Naive thymus-derived CD8-positive, alpha-beta T cell (primary cell): Measurements from ENCODE around the gene MGMT. TPM values are rescaled to one million over a fixed set of nuclear protein-coding genes. Genes with fewer than 3 reads are reported as not detected.

Experiments used
- ATAC-seq, 2 donors: fragments of 150-1000 bp; cut with Tn5 transposase in 1 of 2; sonication (Bioruptor Pico), chemical (Tn5 transposase) in 1 of 2; 1 replicate in 1 of 2; 2 replicates in 1 of 2; pipeline ENCODE4 v1.10.0; 2021; ENCODE audit warnings: mild to moderate bottlenecking in 2 of 2, moderate library complexity in 2 of 2
- POLR2A ChIA-PET: fragments of 350-600 bp; sonication (Branson Sonifier 250); formaldehyde crosslinking; loops from one replicate; lab custom pipeline; 2021; ENCODE audit warnings: antibody characterized with exemption; lab: Charles Lee
- DNase-seq, 10 donors: peaks; one replicate each; pipeline versions ENCODE4 v3.0.0 to v3.0.0-alpha.2; 2020 to 2022
- H3K27ac Mint-ChIP-seq, 10 donors: one replicate each; pipeline ENCODE4 v1.8.0; 2020 to 2022; ENCODE audit warnings: mild to moderate bottlenecking in 10 of 10, mixed read lengths in 10 of 10, moderate library complexity in 4 of 10, inconsistent platforms in 1 of 10
- H3K27me3 Mint-ChIP-seq, 5 donors: one replicate each; pipeline ENCODE4 v1.8.0; 2021 to 2022; ENCODE audit warnings: mixed read lengths in 5 of 5
- H3K36me3 Mint-ChIP-seq, 3 donors: one replicate each; pipeline ENCODE4 v1.8.0; 2020 to 2022; ENCODE audit warnings: mixed read lengths in 3 of 3, mild to moderate bottlenecking in 2 of 3, inconsistent platforms in 1 of 3
- H3K4me1 Mint-ChIP-seq, 4 donors: one replicate each; pipeline ENCODE4 v1.8.0; 2021 to 2022; ENCODE audit warnings: mixed read lengths in 4 of 4
- H3K4me3 Mint-ChIP-seq, 10 donors: one replicate each; pipeline ENCODE4 v1.8.0; 2020 to 2022; ENCODE audit warnings: mild to moderate bottlenecking in 10 of 10, mixed read lengths in 10 of 10, moderate library complexity in 6 of 10, inconsistent platforms in 1 of 10
- H3K9me3 Mint-ChIP-seq, 9 donors: one replicate each; pipeline ENCODE4 v1.8.0; 2020 to 2022; ENCODE audit warnings: mixed read lengths in 9 of 9, mild to moderate bottlenecking in 3 of 9, inconsistent platforms in 1 of 9, moderate library complexity in 1 of 9
- polyA plus RNA-seq, 3 donors: library from polyadenylated mRNA; unstranded; fragments of 300-500 nt; fragmentation: Illumina TruSeq; gene quantifications; one replicate each; pipeline ENCODE4 v1.2.3, GENCODE V29; 2021
- total RNA-seq, 8 experiments: library from RNA in 2 of 8; stranded (reverse) in 2 of 8; gene quantifications; one replicate each; pipeline ENCODE4 v1.2.3 and lab custom pipeline; 2021 to 2026

MGMT gene
- total and polyA plus RNA-seq, 5 experiments from 2014 or later = 18.9 to 41.7 (median 32.2) TPM

GRCh38 chr10:129477051-129477450 is 10.0 kb downstream of the MGMT start:
- peaks cover 25 to 36% (median 28%) of the 10 kb centered on the region in 4 donors for H3K4me1 Mint-ChIP-seq
- H3K27ac Mint-ChIP-seq = peak overlapping the region in 2 of 10 donors; percentile 3 to 51
- H3K9me3 Mint-ChIP-seq = peaks cover 6 to 30% (median 15%) of the 10 kb centered on the region in 9 donors
- DNase-seq (no peak), ATAC-seq (no peak)
- H3K4me3 Mint-ChIP-seq = no peak overlapping the region
- POLR2A ChIA-PET = no interaction called here
- H3K36me3 Mint-ChIP-seq = peaks cover 25 to 37% (median 25%) of the 10 kb centered on the region in 3 donors
- H3K27me3 Mint-ChIP-seq = no peaks in the 10 kb centered on the region

- Mint-ChIP-seq H3K4me1 (peaks cover 4 to 12% (median 7%) of the 10 kb centered on the region in 4 donors), H3K36me3 (peaks cover 24 to 58% (median 49%) of the 10 kb centered on the region in 3 donors), H3K4me3 (no peak overlapping the region), H3K27ac (no peak overlapping the region), H3K27me3 (no peaks in the 10 kb centered on the region), H3K9me3 (peaks cover 15 to 69% (median 41%) of the 10 kb centered on the region in 9 donors)
- ATAC-seq (no peak), DNase-seq (no peak)
- POLR2A ChIA-PET = no interaction called here
These were observed 14.6 kb downstream of the MGMT start for GRCh38 chr10:129481641-129482040.

- DNase-seq (no peak), ATAC-seq (no peak)
- POLR2A ChIA-PET = no interaction called here
- Mint-ChIP-seq H3K36me3 (peaks cover 16 to 58% (median 58%) of the 10 kb centered on the region in 3 donors), H3K4me3 (no peak overlapping the region), H3K27me3 (no peaks in the 10 kb centered on the region), H3K27ac (no peak overlapping the region), H3K9me3 (peaks cover 16 to 78% (median 48%) of the 10 kb centered on the region in 9 donors), H3K4me1 (peaks cover 0 to 6% (median 2%) of the 10 kb centered on the region in 4 donors)
These were observed 16.5 kb downstream of the MGMT start for GRCh38 chr10:129483430-129484010.

DNA sequence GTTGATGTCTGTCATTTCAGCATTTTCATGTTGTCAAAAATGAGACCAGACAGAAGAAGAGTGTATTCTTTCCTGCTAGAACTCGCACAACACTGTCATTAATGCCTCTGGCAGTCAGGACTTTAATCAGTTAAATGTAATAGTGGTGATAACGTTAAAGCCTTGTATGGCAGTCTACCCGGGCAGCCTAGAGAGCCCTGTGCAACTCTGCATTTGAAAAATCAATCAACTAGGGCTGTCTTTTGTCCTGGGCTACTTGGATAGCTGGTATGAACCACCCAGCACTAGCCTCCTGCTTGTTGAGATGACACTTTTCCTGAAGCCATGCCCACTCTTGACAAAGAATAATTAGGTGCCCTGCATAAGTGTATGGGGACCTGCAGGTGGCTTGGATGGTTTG is 19.8 kb downstream of the MGMT start:
- Mint-ChIP-seq H3K27me3 (no peaks in the 10 kb centered on the region), H3K9me3 (peaks cover 17 to 81% (median 59%) of the 10 kb centered on the region in 9 donors), H3K36me3 (peaks cover 5 to 65% (median 50%) of the 10 kb centered on the region in 3 donors), H3K27ac (no peak overlapping the region), H3K4me3 (no peak overlapping the region), H3K4me1 (peaks cover 0 to 4% (median 1%) of the 10 kb centered on the region in 4 donors)
- POLR2A ChIA-PET = no interaction called here
- no peak for ATAC-seq
- no peak for DNase-seq

DNA sequence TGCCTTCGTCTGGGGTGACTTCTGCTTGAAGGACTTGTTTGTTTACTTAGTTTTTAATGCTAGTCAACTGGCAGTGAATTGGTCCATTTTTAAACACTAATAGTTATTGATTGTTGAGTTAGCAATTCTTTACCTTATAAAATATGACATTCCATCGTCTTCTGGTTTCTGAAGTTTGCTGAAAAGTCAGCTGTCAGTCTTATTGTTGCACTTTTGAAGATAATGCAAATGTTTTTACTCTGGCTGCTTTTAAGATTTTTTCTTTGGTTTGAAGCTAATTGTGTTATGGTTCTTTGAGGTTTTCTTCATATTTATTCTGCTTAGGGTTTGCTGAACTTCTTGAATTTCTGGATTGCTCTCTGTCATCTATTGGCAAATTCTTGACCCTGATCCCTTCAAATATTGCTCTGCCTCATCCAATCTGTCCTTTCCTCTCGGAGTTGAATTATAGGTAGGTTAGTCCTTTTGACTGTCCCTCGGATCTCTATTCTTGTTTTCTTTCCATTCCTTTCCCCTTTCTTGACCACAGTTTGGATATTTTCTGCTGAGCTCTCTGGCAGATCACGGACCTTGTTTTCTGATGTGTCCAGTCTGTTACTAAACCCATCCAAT is 24.2 kb downstream of the MGMT start:
- POLR2A ChIA-PET = no interaction called here
- peak overlapping the region in 1 of 10 donors; percentile 5 for H3K4me3 Mint-ChIP-seq
- DNase-seq (no peak), ATAC-seq (no peak)
- peaks cover 16 to 59% (median 50%) of the 10 kb centered on the region in 3 donors for H3K36me3 Mint-ChIP-seq
- peaks cover 6 to 69% (median 44%) of the 10 kb centered on the region in 9 donors for H3K9me3 Mint-ChIP-seq
- no peaks in the 10 kb centered on the region for H3K27me3 Mint-ChIP-seq
- peaks cover 7 to 14% (median 10%) of the 10 kb centered on the region in 4 donors for H3K4me1 Mint-ChIP-seq
- no peak overlapping the region for H3K27ac Mint-ChIP-seq

DNA sequence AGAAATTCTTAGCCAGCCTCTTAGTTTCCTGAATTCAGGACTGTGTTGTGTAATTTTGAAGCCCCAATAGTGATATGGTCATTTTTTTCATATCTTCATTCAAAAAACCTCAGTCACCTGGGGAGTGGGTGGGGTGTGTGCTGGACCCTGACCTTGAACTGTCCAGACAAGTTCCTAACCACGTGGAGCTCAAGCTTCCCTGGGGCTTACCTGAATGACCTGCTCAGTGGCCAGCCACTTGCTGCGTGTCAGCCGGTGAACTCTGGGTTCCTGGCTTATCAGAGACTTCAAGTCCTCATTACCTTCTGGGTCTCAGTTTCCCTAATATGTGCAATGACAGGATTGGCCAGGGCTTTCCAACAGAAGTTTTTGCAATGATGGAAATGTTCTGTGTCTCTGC is 27.1 kb downstream of the MGMT start:
- ATAC-seq = no peak
- Mint-ChIP-seq H3K4me1 (peaks cover 9 to 20% (median 13%) of the 10 kb centered on the region in 4 donors), H3K27ac (no peak overlapping the region), H3K9me3 (peaks cover 4 to 60% (median 39%) of the 10 kb centered on the region in 9 donors), H3K4me3 (no peak overlapping the region), H3K27me3 (no peaks in the 10 kb centered on the region), H3K36me3 (peaks cover 42 to 63% (median 53%) of the 10 kb centered on the region in 3 donors)
- no peak for DNase-seq
- POLR2A ChIA-PET = no interaction called here

DNA sequence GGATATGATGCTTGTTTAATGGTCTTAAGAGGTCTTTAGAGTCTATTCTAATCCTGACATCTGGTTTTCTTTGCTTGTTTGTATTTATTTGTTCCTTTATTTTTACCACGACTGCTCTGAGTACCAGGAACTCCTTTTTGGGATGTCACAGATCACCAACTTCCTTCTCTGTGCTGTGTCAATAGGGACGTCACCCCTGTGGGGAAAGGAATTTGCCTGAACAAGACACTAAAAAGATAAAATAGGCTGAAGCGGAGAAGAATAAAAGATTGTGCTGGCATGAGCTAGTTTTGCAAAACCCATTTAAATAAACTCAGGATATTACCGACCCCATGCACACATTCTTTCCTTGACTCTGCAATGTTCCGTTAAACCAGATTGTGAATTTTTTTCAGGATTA is 27.7 kb downstream of the MGMT start:
- Mint-ChIP-seq H3K9me3 (peaks cover 0 to 57% (median 33%) of the 10 kb centered on the region in 9 donors), H3K27ac (no peak overlapping the region), H3K4me1 (peaks cover 9 to 20% (median 13%) of the 10 kb centered on the region in 4 donors), H3K27me3 (no peaks in the 10 kb centered on the region), H3K36me3 (peaks cover 40 to 57% (median 52%) of the 10 kb centered on the region in 3 donors), H3K4me3 (no peak overlapping the region)
- POLR2A ChIA-PET = no interaction called here
- no peak for DNase-seq
- ATAC-seq = no peak

DNA sequence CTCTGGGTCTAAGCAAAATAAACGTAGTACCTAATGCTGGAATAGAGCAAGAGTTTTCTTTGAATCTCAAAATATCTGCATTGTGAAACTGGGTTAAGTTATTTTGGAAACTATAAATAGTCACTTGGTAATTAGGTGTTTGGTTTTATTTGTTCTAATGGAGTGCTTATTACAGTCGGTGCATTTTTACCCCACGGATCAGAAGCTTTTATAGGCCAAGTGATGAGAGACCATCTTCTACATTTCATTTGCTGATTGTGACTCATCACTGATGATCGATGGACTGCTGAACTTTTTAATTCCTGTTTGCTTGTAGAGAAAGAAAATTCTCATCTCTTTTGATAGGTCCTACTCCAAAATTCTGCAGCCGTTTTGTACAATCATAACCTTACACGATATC is 28.2 kb downstream of the MGMT start:
- Mint-ChIP-seq H3K36me3 (peaks cover 42 to 54% (median 52%) of the 10 kb centered on the region in 3 donors), H3K4me1 (peaks cover 9 to 20% (median 13%) of the 10 kb centered on the region in 4 donors)
- ATAC-seq = no peak

DNA sequence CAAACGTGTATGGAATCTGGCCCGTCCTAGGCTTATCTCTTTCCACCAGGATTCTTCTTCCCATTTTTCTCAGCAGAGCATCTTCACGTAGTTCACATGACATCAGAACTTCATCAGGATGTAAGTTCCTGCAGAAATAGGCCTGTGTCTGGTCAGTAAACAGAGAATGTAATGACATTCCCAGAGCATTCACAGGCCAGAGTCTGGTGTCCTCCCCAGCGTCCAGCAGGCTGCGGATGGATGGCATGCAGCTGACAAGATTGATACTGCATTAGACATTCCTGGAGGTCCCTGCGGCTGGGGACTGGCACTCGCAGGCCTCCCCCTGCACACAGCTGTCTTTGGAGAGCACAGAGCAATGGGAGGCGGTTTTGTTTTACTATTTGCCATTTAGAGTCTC is 28.7 kb downstream of the MGMT start:
- ATAC-seq (no peak), DNase-seq (no peak)
- H3K4me1 Mint-ChIP-seq = peaks cover 9 to 20% (median 13%) of the 10 kb centered on the region in 4 donors
- no peak overlapping the region for H3K27ac Mint-ChIP-seq
- no peak overlapping the region for H3K4me3 Mint-ChIP-seq
- H3K36me3 Mint-ChIP-seq = peaks cover 46 to 55% (median 51%) of the 10 kb centered on the region in 3 donors
- peaks cover 2 to 52% (median 28%) of the 10 kb centered on the region in 9 donors for H3K9me3 Mint-ChIP-seq
- POLR2A ChIA-PET = no interaction called here
- H3K27me3 Mint-ChIP-seq = no peaks in the 10 kb centered on the region

More for the DNA sequence above, 28.2 kb downstream of the MGMT start:
- no peak for DNase-seq
- Mint-ChIP-seq H3K27ac (no peak overlapping the region), H3K27me3 (no peaks in the 10 kb centered on the region), H3K4me3 (no peak overlapping the region), H3K9me3 (peaks cover 2 to 55% (median 29%) of the 10 kb centered on the region in 9 donors)
- POLR2A ChIA-PET = no interaction called here

DNA sequence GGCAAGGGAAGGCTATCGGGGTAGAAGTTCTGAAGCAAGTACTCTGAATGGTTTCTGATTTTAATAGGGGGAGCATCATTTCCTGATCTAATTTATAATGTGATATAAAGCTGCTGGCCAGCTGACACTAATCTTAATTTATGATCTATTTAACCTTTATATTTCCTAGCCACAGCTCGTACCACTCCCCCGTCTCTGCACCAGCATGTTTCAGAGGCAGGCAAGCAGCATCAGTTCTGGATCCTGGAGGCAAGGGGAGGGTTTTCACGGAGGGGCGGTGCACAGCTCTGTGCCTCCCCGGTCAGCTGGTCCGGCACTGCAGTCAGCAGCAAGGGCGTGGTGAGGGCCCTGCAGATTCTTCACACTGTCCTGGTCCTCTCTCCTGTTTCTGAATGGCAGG is 30.0 kb downstream of the MGMT start:
- Mint-ChIP-seq H3K36me3 (peaks cover 47 to 55% (median 52%) of the 10 kb centered on the region in 3 donors), H3K27ac (no peak overlapping the region), H3K4me1 (peaks cover 13 to 27% (median 17%) of the 10 kb centered on the region in 4 donors), H3K27me3 (no peaks in the 10 kb centered on the region), H3K9me3 (peaks cover 0 to 38% (median 20%) of the 10 kb centered on the region in 9 donors), H3K4me3 (no peak overlapping the region)
- POLR2A ChIA-PET = no interaction called here
- no peak for ATAC-seq
- no peak for DNase-seq

DNA sequence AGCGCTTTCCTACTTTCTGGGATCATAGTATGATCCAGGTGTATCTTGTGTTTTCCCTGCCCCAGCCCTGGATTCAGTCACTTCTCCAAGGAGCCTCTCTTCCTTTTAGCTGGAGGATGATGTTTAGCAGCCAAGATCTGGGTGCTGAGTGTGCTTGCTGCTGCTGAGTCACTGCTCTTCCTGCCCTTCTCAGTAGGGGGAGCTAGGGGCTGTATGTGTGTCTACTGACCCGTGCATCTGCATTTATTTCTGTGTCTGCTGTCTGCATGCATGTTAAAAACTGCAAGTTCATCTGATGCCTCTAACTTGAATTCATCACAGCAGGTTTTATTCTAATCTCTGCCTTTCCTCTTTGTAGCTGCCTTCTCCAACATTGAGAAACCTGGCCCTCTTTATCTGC is 31.6 kb downstream of the MGMT start:
- peaks cover 8 to 17% (median 13%) of the 10 kb centered on the region in 4 donors for H3K4me1 Mint-ChIP-seq
- no peak overlapping the region for H3K4me3 Mint-ChIP-seq
- H3K27me3 Mint-ChIP-seq = no peaks in the 10 kb centered on the region
- no peak overlapping the region for H3K27ac Mint-ChIP-seq
- POLR2A ChIA-PET = no interaction called here
- no peak for ATAC-seq
- DNase-seq = no peak
- peaks cover 52 to 60% (median 53%) of the 10 kb centered on the region in 3 donors for H3K36me3 Mint-ChIP-seq
- peaks cover 0 to 29% (median 9%) of the 10 kb centered on the region in 9 donors for H3K9me3 Mint-ChIP-seq

DNA sequence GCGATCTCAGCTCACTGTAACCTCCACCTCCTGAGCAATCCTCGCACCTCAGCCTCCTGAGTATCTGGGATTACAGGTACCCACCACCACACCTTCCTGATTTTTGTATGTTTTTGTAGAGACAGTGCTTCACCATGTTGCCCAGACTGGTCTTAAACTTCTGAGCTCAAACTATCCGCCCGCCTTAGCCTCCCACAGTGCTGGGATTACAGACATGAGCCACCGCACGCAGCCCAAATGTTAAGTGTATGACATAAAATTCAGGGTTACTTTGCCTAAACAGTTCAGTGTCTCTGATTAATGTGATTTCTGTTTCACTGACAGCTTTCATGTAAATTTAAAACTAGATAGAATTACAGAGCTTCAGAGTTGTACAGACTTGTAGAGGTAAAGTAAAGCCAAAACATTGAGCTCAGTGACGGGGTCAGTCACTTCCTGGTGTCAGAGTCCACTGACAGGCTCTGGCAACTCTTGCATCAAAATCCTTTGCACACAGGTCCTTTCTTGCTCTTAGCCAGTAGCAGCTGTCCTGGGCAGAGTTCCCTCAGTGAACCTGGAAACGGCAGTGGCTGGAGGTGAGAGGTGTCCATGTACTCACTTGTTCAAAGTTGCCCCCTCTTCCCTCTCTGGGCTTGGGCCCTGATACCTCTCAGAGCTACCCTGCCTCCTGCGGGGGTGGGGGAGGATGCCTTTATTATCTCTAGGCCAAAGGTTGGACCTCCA is 33.7 kb downstream of the MGMT start:
- ATAC-seq (no peak), DNase-seq (no peak)
- H3K27me3 Mint-ChIP-seq = no peaks in the 10 kb centered on the region
- peaks cover 8 to 22% (median 17%) of the 10 kb centered on the region in 4 donors for H3K4me1 Mint-ChIP-seq
- peaks cover 0 to 42% (median 9%) of the 10 kb centered on the region in 9 donors for H3K9me3 Mint-ChIP-seq
- H3K36me3 Mint-ChIP-seq = peaks cover 48 to 52% (median 48%) of the 10 kb centered on the region in 3 donors
- H3K27ac Mint-ChIP-seq = no peak overlapping the region
- POLR2A ChIA-PET = no interaction called here
- no peak overlapping the region for H3K4me3 Mint-ChIP-seq
